Right ventricle myocardium superior (tissue), 1 donor: ENCODE results near the gene GEMIN5. TPM values are rescaled to one million over a fixed set of nuclear protein-coding genes. Genes with fewer than 3 reads are reported as not detected.

Source experiments
- total RNA-seq: library from RNA; stranded (reverse); fragmentation: NEBNext Ultra II Directional; extraction: Animal tissue kit (Norgen Biotek cat#: 25700); gene quantifications from one replicate; pipeline ENCODE4 v1.2.1, GENCODE V29; 2021
- donor health status: DM: no; HTN: yes; CAD: no; lungs with severe emphysema.

GEMIN5 gene
- total RNA-seq, 1 donor from 2014 or later: 13.7 TPM

Other genes starting within 250 kb of the GEMIN5 start
- 151 TPM for gene LARP1, start 182.8 kb downstream of the GEMIN5 start, total RNA-seq
- 24.1 TPM for gene FAXDC2, start 87.6 kb downstream of the GEMIN5 start, total RNA-seq
- gene CNOT8, start 79.6 kb downstream of the GEMIN5 start, total RNA-seq: 26.8 TPM
- gene MRPL22, start 2.9 kb upstream of the GEMIN5 start, total RNA-seq: 75.6 TPM
- not detected for gene KIF4B, start 75.5 kb upstream of the GEMIN5 start, total RNA-seq